ENCODE measurements around the gene ETFA. TPM values are rescaled to one million over a fixed set of nuclear protein-coding genes. Genes with fewer than 3 reads are reported as not detected.

The ETFA gene
- total and polyA plus RNA-seq, 2 of the 8 experiments (the other 6 are each of a cell fraction or from before 2014, with no cell fraction given): 60.9 to 90.0 TPM

DNA sequence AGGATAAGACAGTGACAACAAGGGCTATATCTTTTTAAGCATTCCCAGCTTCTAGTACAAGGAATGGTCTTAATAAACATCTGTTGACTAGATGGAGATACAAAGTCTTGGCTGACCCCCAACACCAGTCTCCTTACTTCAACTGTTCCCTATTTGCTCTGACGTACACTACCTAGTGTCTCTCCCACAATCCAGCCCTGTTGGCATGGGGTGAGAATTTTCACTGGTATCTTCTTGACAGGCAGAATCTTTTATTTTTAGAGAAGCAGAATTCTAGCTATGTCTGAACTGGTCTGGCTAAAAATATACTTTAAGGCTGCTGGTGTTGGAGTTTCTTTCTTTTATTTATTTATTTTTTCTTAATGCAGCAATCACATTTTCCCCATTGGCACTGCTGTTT lies 82.0 kb downstream of the ETFA start:
- H2BK15ac ChIP-seq (ENCODE audit: low read length): no peak overlapping the region
- ChIA-PET CTCF (ENCODE audit: partially characterized antibody) (interaction anchor here (0.8 to 1.6 kb wide), 3 partner anchors 9 to 100 kb away, joined by 3 to 5 read pairs (median 3); no protein-coding TSS in a partner anchor), POLR2A (ENCODE audit: partially characterized antibody) (no interaction called here)
- H2AFZ ChIP-seq (ENCODE audit: low read length): no peak overlapping the region
- no peaks in the 10 kb centered on the region for H3K79me1 ChIP-seq (ENCODE audit: low read depth, low read length)
- no peak overlapping the region for H4K8ac ChIP-seq (ENCODE audit: extremely low read depth, insufficient read depth, low read length)
- no peak overlapping the region for H3K56ac ChIP-seq (replicated peaks; ENCODE audit: insufficient read length, low read depth, low read length)
- 100% methylated on average over 1 of the region's 1 CpG; no CpG with 5 or more reads in 1 of the 2 experiments for WGBS, 2 experiments (ENCODE audit: extremely low coverage in 1 of 2, insufficient coverage in 1 of 2, insufficient read length in 1 of 2, insufficient replicate concordance in 2 of 2, low coverage in 1 of 2, low lambda C conversion rate in 2 of 2, missing lambda C conversion rate in 1 of 2)
- H3K18ac ChIP-seq (ENCODE audit: extremely low read depth, low read length): no peak overlapping the region
- H3K4me3 ChIP-seq (ENCODE audit: extremely low read depth in 1 of 4, insufficient read depth in 2 of 4, low read depth in 3 of 4, low read length in 4 of 4): no peak overlapping the region
- DNase-seq (ENCODE audit: low read depth in 1 of 2, low spot score in 2 of 2) (no peak), FAIRE-seq (no peak)
- no peaks in the 10 kb centered on the region for H3K23me2 ChIP-seq (ENCODE audit: low read depth, low read length)
- H4K5ac ChIP-seq (ENCODE audit: insufficient read length, low read depth, low read length): no peak overlapping the region
- no peaks in the 10 kb centered on the region for H3K79me2 ChIP-seq (ENCODE audit: control insufficient read depth in 1 of 2, insufficient read depth in 2 of 2, low read length in 2 of 2)
- H3K23ac ChIP-seq (ENCODE audit: insufficient read length): no peak overlapping the region
- H4K91ac ChIP-seq (replicated peaks; ENCODE audit: insufficient read length, low read length): no peak overlapping the region
- H3K27ac ChIP-seq (ENCODE audit: low read depth, low read length): no peak overlapping the region
- no peak overlapping the region for H3K9ac ChIP-seq (replicated peaks in 1 of 4; ENCODE audit: extremely low read depth in 1 of 4, low read depth in 3 of 4, low read length in 3 of 4)
- no peak overlapping the region for H2BK20ac ChIP-seq (ENCODE audit: low read length)
- peaks cover 0 to 7% (median 1%) of the 10 kb centered on the region in 4 experiments; a peak in 3 of 8 replicates for H3K36me3 ChIP-seq (ENCODE audit: control insufficient read depth in 2 of 4, insufficient read depth in 4 of 4, low read length in 3 of 4)
- H2BK120ac ChIP-seq (replicated peaks; ENCODE audit: low read depth, low read length): no peak overlapping the region
- no peaks in the 10 kb centered on the region for H3K9me3 ChIP-seq (ENCODE audit: insufficient read depth in 2 of 2, low read depth in 1 of 2, low read length in 1 of 2)
- no peak overlapping the region for H2AK5ac ChIP-seq (ENCODE audit: low read depth, low read length)
- H2BK12ac ChIP-seq (ENCODE audit: low read depth, low read length): no peak overlapping the region
- H3K4me2 ChIP-seq (ENCODE audit: insufficient read depth in 1 of 2, low read depth in 2 of 2, low read length in 2 of 2): no peak overlapping the region
- H3K4me1 ChIP-seq (replicated peaks in 1 of 4; ENCODE audit: control insufficient read depth in 3 of 4, insufficient read depth in 4 of 4, low read length in 3 of 4): no peaks in the 10 kb centered on the region
- H3K14ac ChIP-seq (ENCODE audit: insufficient read length): no peak overlapping the region
- H2BK5ac ChIP-seq (ENCODE audit: low read depth, low read length): no peak overlapping the region
- H4K20me1 ChIP-seq (replicated peaks in 1 of 2; ENCODE audit: control insufficient read depth in 1 of 2, insufficient read depth in 2 of 2, low read length in 2 of 2): no peaks in the 10 kb centered on the region
- H3K4ac ChIP-seq (replicated peaks; ENCODE audit: insufficient read length, low read depth, low read length): no peak overlapping the region
- no peaks in the 10 kb centered on the region for H3K27me3 ChIP-seq (replicated peaks in 1 of 4; ENCODE audit: control insufficient read depth in 3 of 4, extremely low read depth in 1 of 4, insufficient read depth in 3 of 4, low read length in 3 of 4)
- TF ChIP-seq CTBP2 (IDR thresholded peaks at IDR 0.05; ENCODE audit: borderline replicate concordance, insufficient read depth, insufficient read length, low read length) (no peak), POLR2A (IDR thresholded peaks at IDR 0.05; ENCODE audit: control extremely low read depth in 1 of 2, low read depth in 2 of 2, low read length in 2 of 2) (no peak), TBP (IDR thresholded peaks at IDR 0.05; ENCODE audit: low read depth, low read length) (no peak), CHD2 (IDR thresholded peaks at IDR 0.05; ENCODE audit: low read length) (no peak), TEAD4 (IDR thresholded peaks at IDR 0.05; ENCODE audit: low read depth, low read length) (no peak), BCL11A (IDR thresholded peaks at IDR 0.05; ENCODE audit: low read depth in 2 of 2, low read length in 2 of 2) (no peak), CEBPB (IDR thresholded peaks at IDR 0.05; ENCODE audit: low read depth, low read length) (no peak), HDAC6 (IDR thresholded peaks at IDR 0.05; ENCODE audit: low read depth, low read length) (no peak), EP300 (IDR thresholded peaks at IDR 0.05; ENCODE audit: borderline replicate concordance in 1 of 2, low read depth in 2 of 2, low read length in 2 of 2) (no peak), YY1 (IDR thresholded peaks at IDR 0.05; ENCODE audit: low read depth, low read length) (no peak), USF2 (IDR thresholded peaks at IDR 0.05; ENCODE audit: low read length) (no peak)
- TF ChIP-seq, protein P1, sequence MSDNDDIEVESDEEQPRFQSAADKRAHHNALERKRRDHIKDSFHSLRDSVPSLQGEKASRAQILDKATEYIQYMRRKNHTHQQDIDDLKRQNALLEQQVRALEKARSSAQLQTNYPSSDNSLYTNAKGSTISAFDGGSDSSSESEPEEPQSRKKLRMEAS (IDR thresholded peaks at IDR 0.05): no peak
- TF ChIP-seq, protein P2, sequence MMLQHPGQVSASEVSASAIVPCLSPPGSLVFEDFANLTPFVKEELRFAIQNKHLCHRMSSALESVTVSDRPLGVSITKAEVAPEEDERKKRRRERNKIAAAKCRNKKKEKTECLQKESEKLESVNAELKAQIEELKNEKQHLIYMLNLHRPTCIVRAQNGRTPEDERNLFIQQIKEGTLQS (IDR thresholded peaks at IDR 0.05; ENCODE audit: insufficient read depth, low read depth, low read length): no peak

Data from H1 (cell line).